ENCODE measurements around the gene STPG3. TPM values are rescaled to one million over a fixed set of nuclear protein-coding genes. Genes with fewer than 3 reads are reported as not detected.

Gene STPG3
- total and polyA plus RNA-seq, 2 of the 8 experiments (the other 6 are each of a cell fraction or from before 2014, with no cell fraction given): not detected

Other genes starting within 250 kb of the STPG3 start
- gene ABCA2, start 223.0 kb upstream of the STPG3 start, total RNA-seq (2021; fragmentation: NEBNext Ultra II Directional; extraction: Animal tissue kit (Norgen Biotek cat#: 25700)): 12.5 and 15.2 TPM in 2 replicates
- 14.3 and 21.9 TPM in 2 replicates for gene ABCA2, start 223.0 kb upstream of the STPG3 start, polyA plus RNA-seq (2011; rRNA removed)
- not detected in 2 replicates for gene FUT7, start 219.2 kb upstream of the STPG3 start, total RNA-seq (2021; fragmentation: NEBNext Ultra II Directional; extraction: Animal tissue kit (Norgen Biotek cat#: 25700))
- gene FUT7, start 219.2 kb upstream of the STPG3 start, polyA plus RNA-seq (2011; rRNA removed): not detected in 2 replicates
- gene NPDC1, start 205.1 kb upstream of the STPG3 start, total RNA-seq (2021; fragmentation: NEBNext Ultra II Directional; extraction: Animal tissue kit (Norgen Biotek cat#: 25700)): 41.9 and 44.1 TPM in 2 replicates
- gene NPDC1, start 205.1 kb upstream of the STPG3 start, polyA plus RNA-seq (2011; rRNA removed): 26.2 and 43.6 TPM in 2 replicates
- 3.2 and 3.8 TPM in 2 replicates for gene ENTPD2, start 197.2 kb upstream of the STPG3 start, total RNA-seq (2021; fragmentation: NEBNext Ultra II Directional; extraction: Animal tissue kit (Norgen Biotek cat#: 25700))
- gene ENTPD2, start 197.2 kb upstream of the STPG3 start, polyA plus RNA-seq (2011; rRNA removed): 0.65 and 1.9 TPM in 2 replicates
- 30.3 and 32.1 TPM in 2 replicates for gene SAPCD2, start 180.7 kb upstream of the STPG3 start, total RNA-seq (2021; fragmentation: NEBNext Ultra II Directional; extraction: Animal tissue kit (Norgen Biotek cat#: 25700))
- 12.7 and 17.3 TPM in 2 replicates for gene SAPCD2, start 180.7 kb upstream of the STPG3 start, polyA plus RNA-seq (2011; rRNA removed)
- 5.4 and 5.5 TPM in 2 replicates for gene UAP1L1, start 173.8 kb upstream of the STPG3 start, total RNA-seq (2021; fragmentation: NEBNext Ultra II Directional; extraction: Animal tissue kit (Norgen Biotek cat#: 25700))
- gene UAP1L1, start 173.8 kb upstream of the STPG3 start, polyA plus RNA-seq (2011; rRNA removed): 2.0 and 3.5 TPM in 2 replicates
- 35.1 and 36.3 TPM in 2 replicates for gene MAN1B1, start 164.3 kb upstream of the STPG3 start, total RNA-seq (2021; fragmentation: NEBNext Ultra II Directional; extraction: Animal tissue kit (Norgen Biotek cat#: 25700))
- 33.7 and 36.5 TPM in 2 replicates for gene MAN1B1, start 164.3 kb upstream of the STPG3 start, polyA plus RNA-seq (2011; rRNA removed)
- gene DPP7, start 136.6 kb upstream of the STPG3 start, total RNA-seq (2021; fragmentation: NEBNext Ultra II Directional; extraction: Animal tissue kit (Norgen Biotek cat#: 25700)): 21.2 and 21.5 TPM in 2 replicates
- 26.8 and 34.7 TPM in 2 replicates for gene DPP7, start 136.6 kb upstream of the STPG3 start, polyA plus RNA-seq (2011; rRNA removed)
- 2.1 TPM in 2 replicates for gene GRIN1, start 112.1 kb upstream of the STPG3 start, total RNA-seq (2021; fragmentation: NEBNext Ultra II Directional; extraction: Animal tissue kit (Norgen Biotek cat#: 25700))
- 0.48 and 1.3 TPM in 2 replicates for gene GRIN1, start 112.1 kb upstream of the STPG3 start, polyA plus RNA-seq (2011; rRNA removed)
- 0.34 and 0.36 TPM in 2 replicates for gene LRRC26, start 81.2 kb upstream of the STPG3 start, total RNA-seq (2021; fragmentation: NEBNext Ultra II Directional; extraction: Animal tissue kit (Norgen Biotek cat#: 25700))
- gene LRRC26, start 81.2 kb upstream of the STPG3 start, polyA plus RNA-seq (2011; rRNA removed): 0.85 and 1.0 TPM in 2 replicates
- gene TMEM210, start 79.2 kb upstream of the STPG3 start, total RNA-seq (2021; fragmentation: NEBNext Ultra II Directional; extraction: Animal tissue kit (Norgen Biotek cat#: 25700)): not detected in 2 replicates
- not detected in 2 replicates for gene TMEM210, start 79.2 kb upstream of the STPG3 start, polyA plus RNA-seq (2011; rRNA removed)
- 37.7 and 41.9 TPM in 2 replicates for gene ANAPC2, start 62.7 kb upstream of the STPG3 start, total RNA-seq (2021; fragmentation: NEBNext Ultra II Directional; extraction: Animal tissue kit (Norgen Biotek cat#: 25700))
- gene ANAPC2, start 62.7 kb upstream of the STPG3 start, polyA plus RNA-seq (2011; rRNA removed): 30.2 and 44.3 TPM in 2 replicates
- gene SSNA1, start 62.6 kb upstream of the STPG3 start, total RNA-seq (2021; fragmentation: NEBNext Ultra II Directional; extraction: Animal tissue kit (Norgen Biotek cat#: 25700)): 87.3 and 91.3 TPM in 2 replicates
- gene SSNA1, start 62.6 kb upstream of the STPG3 start, polyA plus RNA-seq (2011; rRNA removed): 157 and 182 TPM in 2 replicates
- gene TPRN, start 50.5 kb upstream of the STPG3 start, total RNA-seq (2021; fragmentation: NEBNext Ultra II Directional; extraction: Animal tissue kit (Norgen Biotek cat#: 25700)): 23.2 and 27.2 TPM in 2 replicates
- 9.7 and 14.9 TPM in 2 replicates for gene TPRN, start 50.5 kb upstream of the STPG3 start, polyA plus RNA-seq (2011; rRNA removed)
- 44.1 and 44.2 TPM in 2 replicates for gene TMEM203, start 45.6 kb upstream of the STPG3 start, total RNA-seq (2021; fragmentation: NEBNext Ultra II Directional; extraction: Animal tissue kit (Norgen Biotek cat#: 25700))
- 57.1 and 67.1 TPM in 2 replicates for gene TMEM203, start 45.6 kb upstream of the STPG3 start, polyA plus RNA-seq (2011; rRNA removed)
- 32.3 and 33.2 TPM in 2 replicates for gene NDOR1, start 45.6 kb upstream of the STPG3 start, total RNA-seq (2021; fragmentation: NEBNext Ultra II Directional; extraction: Animal tissue kit (Norgen Biotek cat#: 25700))
- gene NDOR1, start 45.6 kb upstream of the STPG3 start, polyA plus RNA-seq (2011; rRNA removed): 25.7 and 42.4 TPM in 2 replicates
- 7.7 and 8.9 TPM in 2 replicates for gene RNF208, start 29.0 kb upstream of the STPG3 start, total RNA-seq (2021; fragmentation: NEBNext Ultra II Directional; extraction: Animal tissue kit (Norgen Biotek cat#: 25700))
- 2.7 and 4.8 TPM in 2 replicates for gene RNF208, start 29.0 kb upstream of the STPG3 start, polyA plus RNA-seq (2011; rRNA removed)
- gene CYSRT1, start 26.1 kb upstream of the STPG3 start, total RNA-seq (2021; fragmentation: NEBNext Ultra II Directional; extraction: Animal tissue kit (Norgen Biotek cat#: 25700)): 1.0 and 1.6 TPM in 2 replicates
- gene CYSRT1, start 26.1 kb upstream of the STPG3 start, polyA plus RNA-seq (2011; rRNA removed): 6.5 and 7.6 TPM in 2 replicates
- 0.17 TPM in 1 of 2 replicates, not detected in the other for gene RNF224, start 23.8 kb upstream of the STPG3 start, total RNA-seq (2021; fragmentation: NEBNext Ultra II Directional; extraction: Animal tissue kit (Norgen Biotek cat#: 25700))
- gene RNF224, start 23.8 kb upstream of the STPG3 start, polyA plus RNA-seq (2011; rRNA removed): 0.24 and 0.25 TPM in 2 replicates
- not detected in 2 replicates for gene SLC34A3, start 20.4 kb upstream of the STPG3 start, total RNA-seq (2021; fragmentation: NEBNext Ultra II Directional; extraction: Animal tissue kit (Norgen Biotek cat#: 25700))
- 0.06 and 0.08 TPM in 2 replicates for gene SLC34A3, start 20.4 kb upstream of the STPG3 start, polyA plus RNA-seq (2011; rRNA removed)
- gene TUBB4B, start 10.0 kb upstream of the STPG3 start, total RNA-seq (2021; fragmentation: NEBNext Ultra II Directional; extraction: Animal tissue kit (Norgen Biotek cat#: 25700)): 307 and 311 TPM in 2 replicates
- gene TUBB4B, start 10.0 kb upstream of the STPG3 start, polyA plus RNA-seq (2011; rRNA removed): 280 and 342 TPM in 2 replicates
- gene NELFB, start 4.0 kb downstream of the STPG3 start, total RNA-seq (2021; fragmentation: NEBNext Ultra II Directional; extraction: Animal tissue kit (Norgen Biotek cat#: 25700)): 70.8 and 78.0 TPM in 2 replicates
- 57.6 and 86.5 TPM in 2 replicates for gene NELFB, start 4.0 kb downstream of the STPG3 start, polyA plus RNA-seq (2011; rRNA removed)
- 9.2 and 9.3 TPM in 2 replicates for gene TOR4A, start 26.4 kb downstream of the STPG3 start, total RNA-seq (2021; fragmentation: NEBNext Ultra II Directional; extraction: Animal tissue kit (Norgen Biotek cat#: 25700))
- gene TOR4A, start 26.4 kb downstream of the STPG3 start, polyA plus RNA-seq (2011; rRNA removed): 8.4 and 11.4 TPM in 2 replicates
- gene NRARP, start 51.0 kb downstream of the STPG3 start, total RNA-seq (2021; fragmentation: NEBNext Ultra II Directional; extraction: Animal tissue kit (Norgen Biotek cat#: 25700)): 35.4 and 37.2 TPM in 2 replicates
- gene NRARP, start 51.0 kb downstream of the STPG3 start, polyA plus RNA-seq (2011; rRNA removed): 32.5 and 52.0 TPM in 2 replicates
- 7.0 and 7.2 TPM in 2 replicates for gene EXD3, start 171.9 kb downstream of the STPG3 start, total RNA-seq (2021; fragmentation: NEBNext Ultra II Directional; extraction: Animal tissue kit (Norgen Biotek cat#: 25700))
- 9.4 and 12.7 TPM in 2 replicates for gene EXD3, start 171.9 kb downstream of the STPG3 start, polyA plus RNA-seq (2011; rRNA removed)
- 0.34 and 0.55 TPM in 2 replicates for gene NOXA1, start 172.1 kb downstream of the STPG3 start, total RNA-seq (2021; fragmentation: NEBNext Ultra II Directional; extraction: Animal tissue kit (Norgen Biotek cat#: 25700))
- gene NOXA1, start 172.1 kb downstream of the STPG3 start, polyA plus RNA-seq (2011; rRNA removed): 0.91 and 1.5 TPM in 2 replicates
- 0.33 and 0.48 TPM in 2 replicates for gene ENTPD8, start 190.1 kb downstream of the STPG3 start, total RNA-seq (2021; fragmentation: NEBNext Ultra II Directional; extraction: Animal tissue kit (Norgen Biotek cat#: 25700))
- 0.51 and 1.1 TPM in 2 replicates for gene ENTPD8, start 190.1 kb downstream of the STPG3 start, polyA plus RNA-seq (2011; rRNA removed)
- gene NSMF, start 208.0 kb downstream of the STPG3 start, total RNA-seq (2021; fragmentation: NEBNext Ultra II Directional; extraction: Animal tissue kit (Norgen Biotek cat#: 25700)): 55.5 and 56.7 TPM in 2 replicates
- 65.1 and 90.8 TPM in 2 replicates for gene NSMF, start 208.0 kb downstream of the STPG3 start, polyA plus RNA-seq (2011; rRNA removed)

Data from H1 (cell line).